ENCODE data around the gene GET4. TPM values are rescaled to one million over a fixed set of nuclear protein-coding genes. Genes with fewer than 3 reads are reported as not detected.

The GET4 gene
- total RNA-seq, 1 donor from 2014 or later, result 17.2 TPM

- no peaks in the 10 kb centered on the region for H3F3A ChIP-seq (ENCODE audit: low read depth)
- no peak overlapping the region for H3K4me3 ChIP-seq
- Mint-ChIP-seq H3K4me3 (no peak overlapping the region), H3K9me3 (peaks cover 2% of the 10 kb centered on the region), H3K36me3 (peaks cover 20% of the 10 kb centered on the region), H3K27ac (peak overlapping the region; percentile 93), H3K27me3 (ENCODE audit: insufficient read depth, low read depth) (peaks cover 6% of the 10 kb centered on the region), H3K4me1 (peaks cover 23% of the 10 kb centered on the region)
- H3K27ac ChIP-seq, result no peak overlapping the region
- H3K4me2 ChIP-seq, result no peak overlapping the region
- H3K27me3 ChIP-seq, result no peaks in the 10 kb centered on the region
- no peaks in the 10 kb centered on the region for H3K9me3 ChIP-seq (ENCODE audit: low read depth)
- no peak for DNase-seq (ENCODE audit: low spot score)
- TF ChIP-seq CTCF (IDR thresholded peaks at IDR 0.05), result no peak
- no peak for TF ChIP-seq EZH2phosphoT487 (IDR thresholded peaks at IDR 0.05)
- no peak for TF ChIP-seq EZH2 (IDR thresholded peaks at IDR 0.05)
- H3K36me3 ChIP-seq, result no peaks in the 10 kb centered on the region
- no peaks in the 10 kb centered on the region for H3K4me1 ChIP-seq
- peaks cover 25% of the 10 kb centered on the region for H3K79me2 ChIP-seq (ENCODE audit: low read depth)
- no peak overlapping the region for H3K9ac ChIP-seq
- H4K20me1 ChIP-seq (ENCODE audit: low read depth), result peaks cover 11% of the 10 kb centered on the region
- H2AFZ ChIP-seq (replicated peaks), result no peak overlapping the region
Measured at GRCh38 chr7:843230-843629, 33.1 kb upstream of the GET4 start.

- Histone ChIP-seq H2AFZ (replicated peaks) (no peak overlapping the region), H3K27ac (no peak overlapping the region), H3K4me3 (no peak overlapping the region), H3K36me3 (no peaks in the 10 kb centered on the region), H3K4me1 (no peaks in the 10 kb centered on the region), H4K20me1 (ENCODE audit: low read depth) (peaks cover 4% of the 10 kb centered on the region), H3K9me3 (ENCODE audit: low read depth) (no peaks in the 10 kb centered on the region), H3K4me2 (no peak overlapping the region), H3K27me3 (no peaks in the 10 kb centered on the region), H3F3A (ENCODE audit: low read depth) (no peaks in the 10 kb centered on the region), H3K79me2 (ENCODE audit: low read depth) (peaks cover 23% of the 10 kb centered on the region), H3K9ac (no peak overlapping the region)
- TF ChIP-seq CTCF (IDR thresholded peaks at IDR 0.05), result no peak
- TF ChIP-seq EZH2 (IDR thresholded peaks at IDR 0.05), result no peak
- no peak for TF ChIP-seq EZH2phosphoT487 (IDR thresholded peaks at IDR 0.05)
- Mint-ChIP-seq H3K36me3 (peaks cover 26% of the 10 kb centered on the region), H3K9me3 (peaks cover 3% of the 10 kb centered on the region), H3K27ac (peak overlapping the region; percentile 42), H3K4me3 (peak overlapping the region; percentile 24), H3K27me3 (ENCODE audit: insufficient read depth, low read depth) (peaks cover 6% of the 10 kb centered on the region), H3K4me1 (peaks cover 23% of the 10 kb centered on the region)
- DNase-seq (ENCODE audit: low spot score), result no peak
Measured at GRCh38 chr7:844043-844442, 32.3 kb upstream of the GET4 start.

- Mint-ChIP-seq H3K9me3 (peaks cover 3% of the 10 kb centered on the region), H3K4me1 (peaks cover 23% of the 10 kb centered on the region), H3K27me3 (ENCODE audit: insufficient read depth, low read depth) (peaks cover 7% of the 10 kb centered on the region), H3K36me3 (peaks cover 29% of the 10 kb centered on the region), H3K27ac (no peak overlapping the region), H3K4me3 (no peak overlapping the region)
- Histone ChIP-seq H3K27me3 (no peaks in the 10 kb centered on the region), H3K4me1 (no peaks in the 10 kb centered on the region), H3F3A (ENCODE audit: low read depth) (no peaks in the 10 kb centered on the region), H3K79me2 (ENCODE audit: low read depth) (peaks cover 21% of the 10 kb centered on the region), H3K9ac (no peak overlapping the region), H4K20me1 (ENCODE audit: low read depth) (peaks cover 4% of the 10 kb centered on the region), H2AFZ (replicated peaks) (no peak overlapping the region), H3K4me3 (no peak overlapping the region), H3K36me3 (no peaks in the 10 kb centered on the region), H3K27ac (no peak overlapping the region), H3K9me3 (ENCODE audit: low read depth) (no peaks in the 10 kb centered on the region), H3K4me2 (no peak overlapping the region)
- no peak for DNase-seq (ENCODE audit: low spot score)
- no peak for TF ChIP-seq EZH2 (IDR thresholded peaks at IDR 0.05)
Measured at GRCh38 chr7:844514-844913, 31.8 kb upstream of the GET4 start.

GRCh38 chr7:845091-845490, 31.3 kb upstream of the GET4 start:
- Histone ChIP-seq H3K27ac (no peak overlapping the region), H3K9me3 (ENCODE audit: low read depth) (no peaks in the 10 kb centered on the region), H3K4me1 (no peaks in the 10 kb centered on the region), H3K36me3 (no peaks in the 10 kb centered on the region), H3K79me2 (ENCODE audit: low read depth) (peaks cover 18% of the 10 kb centered on the region), H3F3A (ENCODE audit: low read depth) (no peaks in the 10 kb centered on the region), H3K27me3 (no peaks in the 10 kb centered on the region), H3K4me2 (no peak overlapping the region), H3K9ac (no peak overlapping the region), H2AFZ (replicated peaks) (no peak overlapping the region), H3K4me3 (no peak overlapping the region), H4K20me1 (ENCODE audit: low read depth) (peaks cover 4% of the 10 kb centered on the region)
- H3K36me3 Mint-ChIP-seq, result peaks cover 29% of the 10 kb centered on the region
- peaks cover 3% of the 10 kb centered on the region for H3K9me3 Mint-ChIP-seq
- peaks cover 23% of the 10 kb centered on the region for H3K4me1 Mint-ChIP-seq
- no peak for DNase-seq (ENCODE audit: low spot score)
- H3K27ac Mint-ChIP-seq, result no peak overlapping the region
- H3K4me3 Mint-ChIP-seq, result no peak overlapping the region
- peaks cover 3% of the 10 kb centered on the region for H3K27me3 Mint-ChIP-seq (ENCODE audit: insufficient read depth, low read depth)
- no peak for TF ChIP-seq EZH2phosphoT487 (IDR thresholded peaks at IDR 0.05)
- TF ChIP-seq EZH2 (IDR thresholded peaks at IDR 0.05), result no peak
- TF ChIP-seq CTCF (IDR thresholded peaks at IDR 0.05), result no peak
